Measurements from ENCODE around the gene PACRG.
"Not testable (repeated sequence)": the region's sequence is repeated elsewhere in the genome, so short reads cannot be mapped to it uniquely, and the experiment has no call there.

The PACRG gene

DNA sequence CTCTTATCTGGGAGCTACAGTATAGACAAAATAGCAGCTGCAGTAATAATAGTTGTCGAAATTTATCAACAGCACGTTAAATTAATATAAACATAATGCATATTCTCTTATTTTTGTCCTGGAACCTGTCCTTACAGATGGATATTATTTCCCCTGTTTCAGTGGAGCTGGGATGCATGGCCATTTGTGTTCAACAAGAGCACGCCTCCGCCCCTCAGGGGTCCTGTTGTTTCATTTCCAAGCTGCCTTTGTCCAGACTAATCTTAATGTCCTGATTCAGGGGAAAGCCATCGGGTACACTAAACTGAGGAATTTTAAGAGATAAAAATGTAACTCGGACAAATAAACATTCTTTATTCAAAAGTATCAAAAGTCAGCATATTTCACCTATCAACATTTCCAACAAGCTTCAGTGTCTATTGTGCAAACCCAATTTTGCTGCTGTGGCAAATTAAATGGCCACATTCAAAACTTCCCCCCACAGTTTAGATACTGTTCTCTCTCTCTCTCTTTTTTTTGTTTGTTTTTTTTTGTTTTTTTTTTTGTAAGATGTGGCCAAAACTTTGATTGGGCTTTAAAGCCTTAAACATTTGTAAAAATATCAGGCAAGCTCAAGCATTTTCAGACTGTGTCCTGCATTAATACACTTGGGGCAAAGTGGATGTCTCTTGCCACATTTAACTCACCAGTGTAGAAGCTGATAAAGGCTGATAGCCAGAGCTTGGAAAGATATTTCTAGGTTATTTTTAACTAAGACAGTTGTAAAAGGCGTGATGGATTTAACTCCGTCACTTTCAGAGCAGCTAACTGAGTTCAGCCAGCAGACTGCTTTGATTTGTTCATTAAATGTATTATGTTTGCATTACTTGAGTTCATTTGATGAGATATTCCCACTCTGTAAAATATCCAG lies 574.2 kb downstream of the PACRG start:
- no peak for DNase-seq

DNA sequence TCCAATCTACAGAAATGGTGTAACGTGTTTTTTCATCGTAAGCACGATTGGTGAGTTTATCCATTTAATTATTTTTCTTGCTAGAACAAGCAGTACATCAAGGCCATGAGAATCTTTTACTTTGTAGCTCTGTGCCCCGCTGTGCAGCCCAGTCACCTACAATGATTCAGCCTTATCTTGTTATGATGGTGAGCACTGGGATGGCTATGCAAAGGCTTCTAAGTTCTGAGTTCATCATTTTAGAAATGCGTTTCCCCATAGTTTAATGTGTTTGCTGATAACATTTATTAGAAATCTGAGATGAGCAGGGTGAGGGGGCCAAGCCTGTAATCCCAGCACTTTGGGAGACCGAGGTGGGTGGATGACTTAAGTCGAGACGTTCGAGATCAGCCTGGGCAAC lies 575.0 kb downstream of the PACRG start:
- DNase-seq = no peak

DNA sequence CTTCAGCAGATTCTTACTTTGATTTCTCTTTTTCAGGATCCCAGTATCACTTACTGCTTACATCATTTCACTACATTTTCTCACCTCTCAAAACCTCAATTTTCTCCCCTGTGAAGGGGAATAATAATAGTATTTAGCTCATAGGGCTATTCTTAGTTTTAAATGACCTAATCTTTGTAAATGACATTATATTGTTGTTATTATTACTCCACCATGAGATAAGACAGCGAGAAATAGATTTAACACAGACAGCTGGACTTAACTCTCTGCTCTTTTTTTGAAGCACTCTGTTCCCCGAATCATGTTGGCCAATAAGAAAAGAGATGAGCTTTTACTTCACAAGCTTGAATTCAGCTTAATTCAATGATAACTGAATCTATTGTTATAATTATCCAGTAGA lies 578.2 kb downstream of the PACRG start:
- DNase-seq = no peak

GRCh38 chr6:163308629-163309440 lies 581.1 kb downstream of the PACRG start:
- DNase-seq = no peak

GRCh38 chr6:163309491-163310026 lies 581.8 kb downstream of the PACRG start:
- no peak for DNase-seq

DNA sequence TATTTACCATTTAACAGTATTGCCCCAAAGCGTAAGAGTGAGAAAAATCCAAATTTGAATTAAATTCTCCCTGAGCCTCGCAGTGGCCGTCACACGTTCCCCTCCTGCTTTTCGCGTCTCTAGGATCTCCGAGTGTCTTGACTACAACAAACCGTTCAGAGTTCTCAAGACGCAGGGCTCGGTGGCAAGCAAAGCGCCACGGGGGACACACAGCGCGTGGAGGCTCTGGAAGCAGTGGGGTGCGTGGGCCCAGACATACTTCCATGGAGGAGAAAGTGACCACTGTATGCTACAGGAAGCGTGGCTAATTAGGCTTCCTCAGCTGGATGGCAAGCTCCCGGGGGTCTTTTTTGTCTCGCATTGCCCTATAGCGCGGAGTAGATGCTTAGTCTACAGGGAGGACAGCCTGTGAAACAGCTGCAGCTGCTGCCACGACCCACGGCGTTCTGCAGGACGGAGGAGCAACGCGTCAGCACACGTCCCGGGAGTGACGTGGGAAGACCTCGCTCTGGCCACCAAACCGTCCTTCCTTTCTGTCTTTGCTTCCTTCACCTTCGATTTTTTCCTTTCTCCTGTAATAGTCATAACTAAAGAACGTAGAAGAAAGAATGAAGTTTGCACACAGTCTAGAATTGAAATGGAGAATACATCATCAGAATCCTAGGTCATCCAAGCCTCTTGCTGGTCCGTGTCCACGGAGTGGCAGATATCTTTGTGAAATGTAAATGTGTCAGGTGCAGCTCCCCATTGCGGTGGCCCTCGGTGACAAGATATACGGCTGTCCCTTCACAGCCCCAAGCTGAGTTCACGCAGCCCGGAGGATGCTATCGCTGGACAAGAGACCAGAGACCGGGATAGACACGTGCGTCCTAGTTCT lies 582.6 kb downstream of the PACRG start:
- no peak for DNase-seq

GRCh38 chr6:163310973-163311383 lies 583.2 kb downstream of the PACRG start:
- no peak for DNase-seq

DNA sequence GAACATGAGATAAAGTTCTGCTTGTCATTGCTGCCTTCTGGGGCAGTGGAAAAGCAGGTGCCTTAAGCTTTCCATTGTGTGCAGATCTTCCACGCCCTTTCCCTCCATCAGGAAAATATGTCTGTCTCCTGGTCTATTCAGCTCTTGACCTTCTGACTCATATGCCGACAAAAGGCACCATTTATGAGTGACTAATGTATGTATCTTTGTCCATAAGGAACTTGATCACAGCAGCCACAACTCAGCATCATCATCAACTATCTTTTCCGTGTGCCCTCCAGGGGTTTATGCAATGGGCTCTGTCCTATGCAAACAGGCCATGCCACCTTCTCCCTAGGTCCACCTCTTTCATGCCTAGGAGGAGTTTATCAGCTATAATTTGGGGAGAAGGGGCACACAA lies 584.1 kb downstream of the PACRG start:
- no peak for DNase-seq

DNA sequence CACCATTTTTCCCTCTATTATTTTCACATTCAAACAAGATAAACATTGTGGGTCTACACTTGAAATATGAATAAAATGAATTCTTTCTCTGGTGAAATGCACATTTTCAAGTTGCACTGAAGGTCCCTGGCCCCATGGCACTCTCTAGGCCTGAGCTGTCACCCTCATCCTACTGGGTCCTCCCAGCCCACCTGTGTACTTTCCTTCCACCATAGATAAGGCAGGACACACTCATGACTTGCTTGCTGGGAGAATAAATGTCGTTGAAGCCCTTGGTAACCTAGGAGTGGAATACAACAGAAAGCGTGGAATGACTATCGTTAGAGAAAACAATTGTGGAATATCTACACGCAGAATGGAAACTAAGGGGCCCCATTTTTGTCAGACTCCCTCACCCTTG lies 585.8 kb downstream of the PACRG start:
- no peak for DNase-seq

- DNase-seq = no peak
These were observed 586.2 kb downstream of the PACRG start for GRCh38 chr6:163313981-163314380.

DNA sequence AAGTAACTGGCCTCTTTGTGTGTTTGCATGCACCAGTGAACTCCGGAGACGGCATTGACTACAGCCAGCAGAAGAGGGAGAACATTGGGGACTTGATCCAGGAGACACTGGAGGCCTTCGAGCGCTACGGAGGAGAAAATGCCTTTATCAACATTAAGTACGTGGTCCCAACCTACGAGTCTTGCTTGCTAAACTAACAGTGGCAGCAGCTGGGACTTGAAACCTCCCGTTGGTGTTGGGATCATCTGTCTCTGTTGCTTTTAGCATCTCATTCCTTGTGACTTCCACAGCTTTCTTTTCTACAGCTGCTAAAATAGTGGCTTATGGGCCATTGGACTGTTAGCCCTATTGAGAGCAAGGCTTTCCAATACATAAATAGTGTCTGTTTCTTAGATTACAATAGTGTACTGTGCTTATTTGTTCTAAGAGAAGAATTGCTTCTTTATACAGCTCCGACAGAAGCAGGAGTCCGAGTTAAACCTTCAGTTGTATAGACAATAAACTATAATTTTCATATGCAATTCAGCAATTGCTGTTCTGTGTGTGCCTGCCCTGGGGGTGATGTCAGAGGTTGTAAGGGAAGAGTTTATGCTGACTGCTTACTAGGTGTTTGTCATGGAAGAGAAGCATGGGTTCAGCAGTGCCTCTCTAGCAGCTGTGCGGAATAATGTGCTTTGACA lies 587.2 kb downstream of the PACRG start:
- DNase-seq = no peak

DNA sequence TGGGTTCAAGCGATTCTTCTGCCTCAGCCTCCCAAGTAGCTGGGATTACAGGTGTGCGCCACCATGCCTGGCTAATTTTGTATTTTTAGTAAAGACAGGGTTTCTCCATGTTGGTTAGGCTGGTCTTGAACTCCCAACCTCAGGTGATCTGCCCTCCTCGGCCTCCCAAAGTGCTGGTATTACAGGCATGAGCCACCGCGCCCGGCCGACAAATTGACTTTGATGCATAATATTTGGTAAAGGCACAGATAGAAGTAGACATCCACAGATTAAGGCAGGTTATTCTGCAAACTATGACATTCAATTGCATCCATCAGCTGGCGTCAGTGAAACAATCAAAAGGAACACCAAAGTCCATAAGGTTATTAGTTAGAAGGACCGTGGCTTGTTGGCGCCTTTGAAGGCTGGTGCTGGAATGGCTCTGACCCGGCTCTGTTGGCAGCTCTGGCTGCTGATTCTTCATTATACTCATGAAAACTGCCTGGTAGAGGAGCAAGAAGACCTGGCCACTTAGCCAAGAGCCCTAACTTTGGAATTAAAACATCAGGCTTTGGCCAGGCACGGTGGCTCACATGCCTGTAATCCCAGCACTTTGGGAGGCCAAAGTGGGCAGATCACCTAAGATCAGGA lies 589.2 kb downstream of the PACRG start:
- DNase-seq = not testable (repeated sequence)

GRCh38 chr6:163318071-163318786 lies 590.5 kb downstream of the PACRG start:
- no peak for DNase-seq

DNA sequence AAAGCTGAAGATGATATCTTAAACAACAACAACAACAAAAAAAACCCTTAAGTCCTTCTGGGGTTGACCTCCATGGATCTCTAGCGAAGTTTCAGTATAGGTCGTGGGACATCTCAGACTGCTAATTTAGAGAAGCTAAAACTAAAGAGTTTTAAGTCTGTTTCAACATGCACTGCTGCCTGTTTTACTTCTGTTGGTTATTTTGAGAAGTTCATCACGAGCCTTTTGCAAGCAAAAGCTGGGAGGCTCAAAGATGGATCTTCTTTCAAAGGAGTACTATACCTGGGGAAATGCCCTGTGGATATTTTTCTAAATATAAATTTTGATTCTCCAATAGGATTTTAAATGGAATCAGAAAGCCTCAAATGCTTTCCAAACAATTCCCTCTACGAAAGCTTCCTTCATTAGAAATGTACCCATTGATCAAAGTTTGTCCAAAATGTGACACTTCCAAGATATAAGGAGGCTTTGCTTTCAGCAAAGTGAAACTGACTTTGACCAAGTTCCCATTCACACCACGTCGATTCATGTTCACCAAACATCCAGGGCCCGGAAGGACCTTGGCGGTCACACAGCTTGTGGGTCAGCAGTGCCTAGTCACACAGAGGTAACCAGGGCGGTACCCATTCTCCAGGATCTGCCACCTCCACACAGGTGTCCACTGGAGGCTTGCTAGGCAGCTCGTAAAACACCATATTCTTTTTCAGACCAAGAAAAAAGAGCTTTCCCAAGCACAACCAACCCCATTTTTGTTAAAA lies 592.0 kb downstream of the PACRG start:
- DNase-seq = no peak

DNA sequence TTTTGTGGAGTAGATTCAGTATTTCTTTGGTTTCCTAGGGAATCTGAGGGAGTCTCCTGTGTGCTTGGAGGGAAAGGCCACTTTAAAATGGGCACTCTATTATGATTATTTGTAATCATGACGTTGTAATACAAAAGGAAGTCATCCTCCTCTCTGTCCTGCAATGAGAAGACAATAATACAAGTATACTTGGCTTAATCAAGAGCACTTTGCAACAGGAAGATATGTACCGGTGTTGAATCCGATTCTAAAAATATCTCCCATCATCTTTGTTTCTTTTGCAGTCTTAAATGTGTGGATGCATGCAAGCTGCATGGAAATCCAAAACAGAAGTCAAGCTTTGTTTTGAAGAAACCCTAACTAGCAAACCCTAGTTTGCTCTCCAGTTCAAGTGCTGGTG lies 592.6 kb downstream of the PACRG start:
- no peak for DNase-seq

- DNase-seq = no peak
These were observed 593.0 kb downstream of the PACRG start for GRCh38 chr6:163320804-163321203.

DNA sequence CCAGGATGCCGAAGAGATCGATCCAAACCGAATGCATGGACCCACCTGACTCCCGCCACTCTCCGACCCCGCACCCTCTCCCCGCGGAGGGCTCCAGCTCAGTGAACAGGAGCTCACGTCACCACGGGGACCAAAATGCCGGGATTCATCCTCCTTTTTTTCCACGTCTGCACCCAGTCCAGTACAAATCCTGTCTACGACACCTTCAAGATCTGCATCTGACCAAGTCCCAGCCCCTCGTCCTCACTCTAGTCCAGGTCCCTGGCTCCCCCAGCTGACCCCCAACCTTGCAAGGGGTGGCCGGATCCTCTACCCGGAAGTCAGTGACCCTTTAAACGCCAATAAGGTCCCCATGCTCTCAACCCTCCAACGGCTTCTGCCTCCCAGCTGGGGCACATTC lies 593.9 kb downstream of the PACRG start:
- no peak for DNase-seq

- no peak for DNase-seq
These were observed 595.5 kb downstream of the PACRG start for GRCh38 chr6:163323274-163323673.

DNA sequence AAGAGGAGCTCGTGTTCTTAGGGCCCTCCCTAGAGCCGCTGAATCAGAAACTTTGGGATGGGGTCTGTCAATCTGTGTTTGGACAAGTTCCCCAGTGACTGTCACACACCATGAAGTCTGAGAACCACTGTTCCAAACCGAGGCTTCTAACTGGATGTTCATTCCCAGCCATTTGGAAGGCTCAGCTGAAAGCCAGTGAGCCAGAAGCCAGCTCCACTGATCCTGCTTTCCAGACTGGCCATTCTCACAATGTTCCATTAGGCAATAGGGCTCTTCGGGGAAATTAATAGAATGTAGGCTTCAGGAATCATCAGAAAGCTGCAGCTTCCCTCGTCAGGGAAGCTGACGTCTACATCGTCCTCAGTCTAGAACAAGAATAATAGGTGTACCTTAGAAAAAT lies 595.9 kb downstream of the PACRG start:
- DNase-seq = no peak

DNA sequence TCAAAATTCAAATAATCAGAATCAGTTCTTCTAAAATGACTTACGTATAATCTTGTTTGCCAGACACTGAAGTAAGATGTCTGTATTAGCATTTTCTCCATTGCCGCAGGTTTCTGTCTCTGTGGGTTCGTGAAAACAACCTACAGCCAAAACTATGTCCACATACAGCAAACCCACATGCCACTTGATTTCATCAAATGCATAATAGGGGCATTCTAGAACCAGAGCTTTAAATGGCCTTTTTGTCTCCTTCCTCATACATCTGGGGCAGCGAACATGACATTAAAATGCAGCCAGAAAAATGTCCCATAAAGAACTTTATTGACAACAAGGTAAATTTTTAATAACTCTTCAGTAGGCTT lies 596.5 kb downstream of the PACRG start:
- no peak for DNase-seq
